ENCODE measurements around the gene MRPS6.

MRPS6 gene

DNA sequence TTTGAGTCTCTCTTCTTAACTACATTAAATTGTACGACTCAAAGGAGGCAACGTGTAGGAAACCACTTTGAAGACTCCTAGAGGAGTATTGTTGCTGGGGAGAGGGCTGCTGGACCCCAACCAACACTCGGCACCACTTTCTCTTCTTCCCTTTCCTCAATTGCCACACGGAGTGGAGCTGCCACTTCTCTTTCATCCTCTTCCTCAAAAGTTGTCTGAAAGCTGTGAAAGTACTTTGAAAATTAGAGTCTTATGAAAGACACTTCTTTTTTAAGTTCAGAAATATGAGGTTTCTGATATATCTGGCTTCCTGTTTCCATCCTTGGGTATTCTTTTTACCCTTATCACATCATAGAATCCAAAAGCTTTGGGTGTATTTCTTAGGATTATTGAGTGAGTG, 59.5 kb downstream of the MRPS6 start:
- DNase-seq (ENCODE audit: low read depth), result no peak

DNA sequence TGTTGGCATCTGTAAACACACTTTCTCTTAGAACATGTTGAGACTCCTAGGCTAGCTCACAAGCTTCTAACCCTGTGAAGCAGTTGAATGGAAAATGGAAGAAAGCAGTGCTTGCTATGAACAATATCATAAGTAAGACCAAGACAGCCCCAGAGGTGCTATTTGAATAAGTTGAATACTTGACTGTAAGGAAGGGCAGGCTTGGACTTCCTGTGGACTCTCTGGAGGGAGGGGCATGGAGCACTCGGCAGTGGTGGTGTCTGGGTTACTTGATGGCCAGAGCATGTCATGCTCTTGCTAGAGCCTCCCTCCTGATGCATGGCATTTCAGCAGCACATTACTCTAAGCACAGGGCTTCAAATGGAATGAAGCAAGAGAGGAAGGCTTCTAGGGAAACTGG, 60.0 kb downstream of the MRPS6 start:
- no peak for DNase-seq (ENCODE audit: low read depth)

DNA sequence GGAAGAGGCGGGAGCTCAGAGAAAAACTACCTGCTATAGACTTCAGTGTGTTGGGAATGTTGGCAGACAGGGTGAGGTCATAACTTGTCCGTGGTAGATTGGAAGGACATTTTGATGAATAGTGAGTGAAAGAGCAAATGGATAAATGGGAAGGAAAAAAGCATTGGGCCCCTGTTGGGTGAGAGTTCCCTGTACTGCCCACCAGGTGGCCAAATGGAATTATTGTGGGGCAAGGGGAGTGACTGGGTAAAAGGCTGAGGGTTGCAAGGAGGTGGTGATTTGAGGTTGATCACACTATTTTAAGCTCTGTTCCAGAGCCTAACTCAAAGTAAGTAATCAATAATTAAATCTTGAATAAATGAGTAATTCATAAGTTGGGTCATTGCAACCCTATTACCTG, 60.4 kb downstream of the MRPS6 start:
- DNase-seq (ENCODE audit: low read depth), result no peak

DNA sequence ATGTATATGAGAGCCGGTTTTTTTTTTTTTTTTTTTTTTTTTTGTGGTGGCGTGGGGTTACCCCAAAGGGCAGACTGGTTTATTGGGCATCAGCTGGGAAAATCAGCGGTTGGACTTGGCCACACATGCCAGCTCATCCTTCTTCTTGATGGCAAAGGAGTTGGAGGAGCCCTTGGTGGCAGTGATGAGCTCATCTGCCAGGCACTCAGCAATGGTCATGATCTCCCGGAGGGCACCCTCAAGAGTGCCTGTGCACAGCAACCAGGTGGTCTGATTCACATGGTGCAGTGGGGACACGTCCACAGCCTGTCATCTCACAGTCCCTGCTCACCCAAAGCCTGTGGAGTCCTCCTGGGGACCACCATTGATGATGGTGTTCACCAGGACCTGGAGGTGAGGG, 62.0 kb downstream of the MRPS6 start:
- no peak for DNase-seq (ENCODE audit: low read depth)

DNA sequence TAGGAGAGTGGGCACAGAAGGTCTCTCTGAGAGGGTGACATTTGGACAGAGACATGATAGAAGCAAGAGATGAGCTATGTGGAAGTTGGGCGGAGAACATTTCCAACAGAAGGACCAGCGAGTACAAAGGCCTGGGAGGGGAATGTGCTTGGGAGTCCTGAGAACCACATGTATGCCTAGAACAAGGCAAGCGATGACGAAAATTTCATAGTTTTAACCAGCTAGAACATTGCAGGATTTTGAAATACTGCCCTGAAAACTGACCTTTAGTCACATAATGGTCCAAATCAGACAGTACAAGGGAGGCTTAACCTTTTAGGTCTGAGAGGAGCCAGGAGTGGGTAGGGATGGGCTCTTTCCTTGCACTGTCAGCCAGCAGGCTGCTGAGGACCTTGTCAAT, 68.0 kb downstream of the MRPS6 start:
- DNase-seq (ENCODE audit: low read depth), result no peak

DNA sequence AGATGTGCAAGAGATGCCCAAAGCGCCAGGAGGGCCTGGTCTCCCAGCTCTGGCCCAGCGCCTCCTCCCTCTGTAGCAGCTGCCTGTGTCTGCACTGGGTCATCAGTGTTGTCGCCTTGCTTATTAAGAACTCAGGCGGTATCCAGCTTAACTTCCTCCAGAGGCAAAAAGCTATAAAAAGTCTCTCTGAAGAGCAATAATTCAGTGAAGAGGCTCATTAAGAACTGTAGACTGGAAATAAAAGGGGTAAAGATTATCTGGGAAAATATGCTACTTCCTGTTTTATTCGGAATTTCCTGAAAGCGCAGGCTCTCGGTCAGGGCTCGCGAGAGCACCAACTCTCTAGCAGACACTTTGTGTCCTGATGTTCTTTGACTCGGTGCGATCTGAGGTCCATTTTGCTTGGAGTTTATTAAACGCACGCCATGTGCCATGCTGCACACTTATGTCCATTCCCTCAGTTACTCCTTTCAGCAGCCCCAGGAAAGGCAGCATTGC, 70.4 kb downstream of the MRPS6 start:
- no peak for DNase-seq (ENCODE audit: low read depth)

DNA sequence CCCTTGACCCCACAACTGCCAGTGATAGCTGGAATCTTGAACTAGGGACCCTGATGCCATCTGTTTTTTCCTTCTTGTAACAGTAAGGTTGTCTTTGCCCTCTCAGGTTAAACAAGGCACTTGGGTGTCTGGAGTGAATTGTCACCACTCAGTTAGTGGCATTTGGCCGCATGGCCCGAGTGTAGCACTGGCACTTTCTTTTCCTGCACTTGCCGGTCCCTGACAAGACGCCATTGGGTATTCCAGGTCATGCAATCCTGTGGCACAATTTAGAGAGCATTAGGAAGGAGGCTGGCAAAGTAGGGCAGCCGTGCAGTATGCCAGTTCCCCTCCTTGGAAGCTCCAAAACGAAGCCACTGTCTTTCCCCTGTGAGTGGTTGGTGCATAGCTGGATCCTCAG, 70.8 kb downstream of the MRPS6 start:
- no peak for DNase-seq (ENCODE audit: low read depth)

DNA sequence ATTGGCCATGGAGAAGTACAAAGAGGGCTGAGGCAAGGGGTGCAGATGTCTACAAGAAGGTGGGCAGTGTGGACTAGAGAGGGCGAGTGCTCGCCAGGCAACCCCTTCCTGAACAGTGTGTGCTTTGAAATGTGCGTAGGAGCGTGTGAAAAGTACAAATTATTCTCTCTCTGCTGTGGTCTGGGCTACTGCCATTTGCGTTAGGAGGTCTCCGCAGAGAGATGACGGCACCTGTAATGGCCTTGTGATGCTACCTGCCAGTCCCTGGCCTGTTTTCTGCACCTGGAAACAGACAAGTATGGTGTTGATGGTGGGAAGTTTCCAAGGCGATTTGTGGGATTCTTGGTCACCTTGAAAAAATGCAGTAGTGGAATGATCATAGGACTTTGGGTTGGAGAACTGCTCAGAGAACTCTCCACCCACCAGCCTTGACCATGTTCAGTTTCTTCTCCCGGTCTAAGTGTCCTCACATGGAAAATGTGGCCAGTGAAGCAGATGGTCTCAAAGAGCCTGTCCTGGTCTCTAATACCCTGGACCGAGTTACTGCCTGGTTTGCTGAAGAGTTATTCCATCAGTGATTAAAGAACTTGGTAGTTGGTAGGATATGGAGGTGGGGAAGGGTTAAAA, 74.5 kb downstream of the MRPS6 start:
- no peak for DNase-seq (ENCODE audit: low read depth)

DNA sequence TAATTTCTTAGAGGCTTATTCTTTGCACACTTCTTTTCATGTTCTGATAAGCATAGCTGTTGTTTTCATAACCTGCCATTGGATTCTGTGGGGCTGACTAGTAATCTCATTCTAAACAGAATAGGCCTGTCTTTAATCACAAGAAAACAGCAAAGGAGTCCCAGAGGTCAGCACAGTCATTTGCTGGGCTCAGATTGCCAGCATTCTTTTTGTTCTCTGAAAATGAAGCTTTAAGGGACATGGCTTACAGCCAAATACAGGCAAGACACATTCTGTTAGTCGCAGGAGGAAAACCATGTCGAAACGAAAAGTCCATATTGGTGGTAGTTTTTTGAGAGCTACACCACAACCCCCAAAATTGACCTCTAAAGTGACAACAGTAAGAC, 75.0 kb downstream of the MRPS6 start:
- DNase-seq (ENCODE audit: low read depth), result no peak

DNA sequence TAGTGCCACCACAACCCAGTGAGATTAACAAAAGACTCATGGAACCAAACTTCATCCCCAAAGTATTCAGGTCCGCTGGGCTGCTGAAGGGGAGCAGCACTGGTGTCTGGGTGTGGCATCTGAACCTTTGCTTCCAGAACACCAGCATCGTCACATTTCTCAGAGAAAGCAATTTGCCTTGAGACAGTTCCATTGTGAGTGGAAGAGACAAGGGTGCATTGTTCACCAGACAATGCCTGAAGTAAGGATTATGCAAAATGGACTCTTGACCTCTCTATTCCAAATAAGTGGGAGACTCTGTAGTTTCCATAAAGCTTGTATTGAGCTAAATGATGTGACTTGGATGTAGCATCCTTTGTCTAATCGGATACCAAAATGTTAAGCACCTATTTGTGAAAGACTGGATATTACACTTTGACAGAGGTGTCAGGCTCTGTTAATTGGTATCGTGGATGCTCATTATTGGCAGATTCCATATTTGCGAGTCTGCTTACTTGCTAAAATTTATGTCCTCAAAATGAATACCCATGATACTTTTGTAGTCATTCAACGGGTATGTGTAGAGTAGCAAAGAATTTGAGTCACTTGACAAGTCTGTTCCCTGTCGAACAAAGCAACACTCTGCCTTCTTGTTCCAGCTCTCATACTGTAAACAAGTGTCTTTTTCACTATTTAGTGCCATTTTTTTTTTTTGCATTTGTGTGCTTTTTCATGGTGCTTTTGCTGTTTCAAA, 75.6 kb downstream of the MRPS6 start:
- DNase-seq (ENCODE audit: low read depth), result no peak

DNA sequence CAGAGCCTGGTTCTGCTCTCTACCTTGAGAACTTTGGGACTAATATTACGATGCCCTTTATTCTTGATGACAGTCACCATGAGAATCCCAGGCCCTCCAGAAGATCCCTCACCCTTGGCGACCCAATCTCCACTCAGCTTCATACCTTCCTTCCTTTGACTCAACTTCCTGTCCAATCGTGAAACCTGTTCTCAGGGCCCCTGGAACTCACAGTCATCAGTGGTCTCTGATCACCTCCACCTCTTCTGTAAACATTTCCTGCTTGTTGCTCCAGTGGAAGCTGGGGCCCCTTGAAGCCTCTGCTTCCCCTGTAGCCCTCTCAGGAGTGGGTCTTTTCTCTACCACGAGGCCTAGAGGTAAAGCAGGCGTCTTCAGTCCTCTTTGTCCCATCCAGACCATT, 79.1 kb downstream of the MRPS6 start:
- DNase-seq (ENCODE audit: low read depth), result no peak

DNA sequence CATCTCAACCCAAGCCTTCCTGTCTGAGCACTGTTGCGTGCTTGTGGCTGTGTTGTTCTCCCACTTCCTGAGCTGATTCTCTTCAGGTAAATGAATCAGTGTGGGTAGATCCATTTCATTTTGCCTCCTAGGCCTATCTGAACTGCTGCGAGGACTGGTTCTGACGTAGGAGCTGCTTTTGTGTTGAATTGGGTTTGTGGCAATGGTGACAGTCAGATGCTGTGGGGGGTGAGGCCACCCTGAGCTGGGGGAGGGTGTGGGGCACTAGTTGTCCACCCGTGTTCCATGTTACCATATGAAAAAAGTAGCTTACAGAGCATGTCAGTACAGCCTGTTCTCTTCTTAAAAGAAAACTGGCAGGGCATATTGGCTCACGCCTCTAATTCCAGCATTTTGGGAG, 81.5 kb downstream of the MRPS6 start:
- no peak for DNase-seq (ENCODE audit: low read depth)

DNA sequence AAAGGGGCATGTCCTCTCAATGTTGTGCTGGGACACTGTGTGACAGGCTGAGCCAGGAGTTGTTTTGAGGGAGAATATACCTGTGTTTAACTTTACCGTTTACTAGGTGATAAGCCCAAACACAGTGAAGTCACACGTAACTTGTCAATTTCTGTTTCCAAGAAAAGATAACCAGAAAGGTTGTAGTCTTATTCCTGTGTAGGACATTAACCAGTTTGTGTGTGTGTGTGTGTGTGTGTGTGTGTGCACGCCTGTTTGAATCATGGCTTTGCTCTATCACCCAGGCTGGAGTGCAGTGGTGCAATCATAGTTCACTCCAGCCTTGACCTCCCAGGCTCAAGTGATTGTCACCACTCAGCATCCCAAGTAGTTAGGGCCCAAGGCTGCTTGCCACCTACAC, 83.6 kb downstream of the MRPS6 start:
- no peak for DNase-seq (ENCODE audit: low read depth)

DNA sequence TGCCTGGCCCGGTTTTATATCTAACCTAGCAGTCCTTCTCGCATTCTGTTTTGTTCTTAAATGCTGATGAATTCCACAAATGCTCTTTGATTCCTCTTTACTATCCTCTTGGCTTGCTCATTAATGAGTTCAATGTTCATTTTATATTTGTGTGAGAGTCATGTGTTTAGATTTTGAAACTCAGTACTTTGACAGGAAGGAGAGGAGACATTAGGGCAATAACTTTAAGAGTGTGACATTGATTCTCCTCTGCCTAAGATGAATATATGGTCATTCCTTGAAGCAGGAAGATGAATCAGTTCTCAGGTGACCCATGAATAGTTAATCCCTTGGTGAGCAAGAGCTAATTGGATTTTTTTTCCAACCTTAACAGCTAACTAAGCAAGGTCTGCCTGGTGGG, 84.1 kb downstream of the MRPS6 start:
- DNase-seq (ENCODE audit: low read depth), result no peak

DNA sequence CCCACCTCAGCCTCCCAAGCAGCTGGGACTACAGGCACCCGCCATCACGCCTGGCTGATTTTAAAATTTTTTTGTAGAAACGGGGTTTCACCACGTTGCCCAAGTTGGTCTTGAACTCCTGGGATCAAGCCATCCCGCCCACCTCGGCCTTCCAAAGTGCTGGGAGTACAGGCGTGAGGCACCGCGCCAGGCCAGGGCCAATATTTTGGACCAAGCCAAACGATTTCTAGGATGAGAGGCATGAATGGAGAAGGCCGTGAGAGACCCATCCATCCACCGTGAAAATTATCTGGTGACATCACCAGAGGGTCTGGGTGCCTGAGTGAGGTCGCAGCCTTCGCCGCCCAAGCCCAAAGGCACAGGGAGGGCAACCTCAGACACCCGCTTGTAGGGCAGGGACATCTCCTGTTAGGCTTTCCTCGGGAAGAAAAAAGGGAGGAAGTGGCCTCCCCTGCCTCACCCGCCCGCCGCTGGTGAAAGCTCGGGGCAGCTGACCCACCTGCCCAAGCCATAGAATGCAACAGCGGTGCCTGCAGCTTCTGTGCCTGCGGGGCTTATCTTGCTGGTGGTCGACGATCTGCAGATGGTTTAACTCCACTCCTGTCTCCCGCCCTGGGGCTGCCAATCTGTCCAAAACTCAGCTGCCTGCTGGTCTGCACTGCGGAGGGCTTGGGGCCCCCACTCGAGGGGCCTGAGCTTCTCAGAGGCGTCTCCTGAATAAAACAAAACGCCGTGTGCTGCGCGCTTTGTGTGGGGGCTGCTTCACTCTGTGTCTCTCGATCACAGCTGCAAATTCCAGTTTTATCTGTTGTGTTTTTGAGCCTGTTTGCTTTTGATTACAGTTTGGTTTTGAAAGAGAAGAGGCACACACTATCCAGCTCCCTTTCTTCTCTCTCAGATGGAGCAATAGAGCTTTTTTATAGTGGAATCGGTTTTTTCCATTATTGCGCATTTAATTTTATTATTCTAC, 85.8 kb downstream of the MRPS6 start:
- DNase-seq (ENCODE audit: low read depth), result no peak

DNA sequence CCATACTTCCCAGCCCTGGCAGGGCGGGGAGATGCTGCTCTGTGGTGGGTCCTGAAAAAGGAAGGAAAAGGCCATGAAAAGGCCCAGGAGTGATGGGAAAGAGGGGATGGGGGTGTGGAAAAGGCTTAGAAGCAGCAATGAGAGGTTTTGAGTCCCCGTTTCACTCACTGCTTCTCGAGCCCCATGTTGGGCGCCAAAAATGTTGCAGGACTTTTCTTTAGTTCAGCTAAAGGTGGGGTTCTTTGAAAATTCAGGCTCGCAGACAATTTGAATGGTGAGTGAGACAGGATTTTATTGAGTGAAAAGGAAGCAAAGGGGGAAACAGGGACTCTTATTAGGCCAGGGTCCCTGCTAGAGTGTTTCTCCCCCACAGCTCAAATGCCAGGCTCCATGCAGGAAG, 93.1 kb downstream of the MRPS6 start:
- no peak for DNase-seq (ENCODE audit: low read depth)

DNA sequence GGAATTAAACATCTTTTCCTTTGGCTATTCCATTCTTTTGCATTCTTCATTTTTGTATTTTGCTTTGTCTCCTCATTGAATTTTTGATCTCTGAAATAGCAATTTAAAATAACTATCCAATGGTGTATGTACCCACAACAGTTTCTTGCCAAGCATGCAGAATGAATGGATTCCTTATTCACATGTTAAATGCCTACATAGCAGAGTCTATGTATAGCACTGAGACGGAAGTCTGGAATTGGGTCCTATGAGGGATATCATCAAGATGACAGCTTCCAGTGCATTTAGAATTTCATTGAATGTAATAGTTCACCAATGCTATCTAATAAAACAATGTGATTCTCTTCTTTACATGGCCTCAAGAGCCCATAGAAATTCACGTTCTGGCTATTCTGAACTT, 97.5 kb downstream of the MRPS6 start:
- DNase-seq (ENCODE audit: low read depth), result no peak

DNA sequence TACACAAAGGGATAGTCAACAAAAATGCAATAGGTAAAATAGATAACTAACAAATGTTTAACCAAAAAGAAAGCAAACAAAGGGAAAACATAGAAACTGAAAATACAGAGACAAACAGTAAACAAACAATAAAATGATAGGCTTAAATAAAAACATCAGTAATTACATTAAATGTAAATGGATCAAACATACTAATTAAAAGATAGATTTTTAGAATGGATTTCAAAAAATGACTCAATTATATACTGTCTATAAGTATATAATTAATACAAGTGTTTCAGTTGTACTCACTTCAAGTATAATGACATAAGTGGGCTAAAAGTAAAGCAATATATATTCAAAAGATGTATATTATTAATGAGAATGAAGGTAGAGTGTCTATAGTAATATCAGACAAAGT, 101.1 kb downstream of the MRPS6 start:
- no peak for DNase-seq (ENCODE audit: low read depth)

DNA sequence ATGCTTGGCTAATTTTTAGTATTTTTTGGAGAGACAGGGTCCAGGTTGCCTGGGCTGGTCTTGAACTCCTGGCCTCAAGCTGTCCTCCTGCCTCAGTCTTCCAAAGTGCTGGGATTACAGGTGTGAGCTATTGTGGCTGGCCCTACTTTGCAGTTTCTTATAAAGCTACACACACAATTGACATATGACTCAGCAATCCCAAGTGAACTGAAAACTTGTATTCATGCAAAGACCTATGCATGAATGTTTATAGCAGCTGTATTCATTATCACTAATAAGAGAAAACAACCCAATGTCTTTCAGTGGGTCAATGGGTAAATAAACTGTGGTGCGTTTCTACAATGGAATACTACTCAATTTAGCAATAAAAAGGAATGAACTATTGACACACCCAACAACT, 103.1 kb downstream of the MRPS6 start:
- DNase-seq (ENCODE audit: low read depth), result no peak

DNA sequence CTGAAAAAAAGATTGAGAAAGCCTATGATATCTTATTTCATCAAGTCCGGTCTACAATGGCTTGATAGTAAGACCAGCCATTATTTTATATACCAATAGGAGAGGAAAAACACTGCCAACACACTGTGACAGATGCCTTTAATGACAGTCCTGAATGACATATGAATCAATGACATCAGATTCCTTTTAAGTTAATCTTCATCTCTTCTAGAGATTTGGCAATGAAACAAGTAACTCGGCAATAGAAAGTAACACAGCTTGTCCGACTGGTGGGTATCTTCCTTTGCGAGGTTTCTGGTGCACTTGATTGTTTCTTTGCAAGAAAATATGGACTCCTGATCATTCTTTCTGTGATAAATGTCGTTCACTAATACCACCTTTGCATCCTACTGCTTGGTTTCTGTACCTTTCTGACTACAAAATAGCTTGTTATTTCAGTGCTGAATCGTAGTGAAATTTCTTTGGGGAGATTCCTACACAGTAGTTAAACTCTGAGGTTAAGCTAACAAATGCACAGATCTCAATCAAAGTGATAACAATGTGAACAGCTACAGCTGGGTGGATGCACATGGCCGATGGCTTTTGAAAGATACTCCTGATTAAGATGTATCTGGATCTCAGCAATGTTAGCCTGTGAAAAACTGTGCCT, 104.7 kb downstream of the MRPS6 start:
- no peak for DNase-seq (ENCODE audit: low read depth)

DNA sequence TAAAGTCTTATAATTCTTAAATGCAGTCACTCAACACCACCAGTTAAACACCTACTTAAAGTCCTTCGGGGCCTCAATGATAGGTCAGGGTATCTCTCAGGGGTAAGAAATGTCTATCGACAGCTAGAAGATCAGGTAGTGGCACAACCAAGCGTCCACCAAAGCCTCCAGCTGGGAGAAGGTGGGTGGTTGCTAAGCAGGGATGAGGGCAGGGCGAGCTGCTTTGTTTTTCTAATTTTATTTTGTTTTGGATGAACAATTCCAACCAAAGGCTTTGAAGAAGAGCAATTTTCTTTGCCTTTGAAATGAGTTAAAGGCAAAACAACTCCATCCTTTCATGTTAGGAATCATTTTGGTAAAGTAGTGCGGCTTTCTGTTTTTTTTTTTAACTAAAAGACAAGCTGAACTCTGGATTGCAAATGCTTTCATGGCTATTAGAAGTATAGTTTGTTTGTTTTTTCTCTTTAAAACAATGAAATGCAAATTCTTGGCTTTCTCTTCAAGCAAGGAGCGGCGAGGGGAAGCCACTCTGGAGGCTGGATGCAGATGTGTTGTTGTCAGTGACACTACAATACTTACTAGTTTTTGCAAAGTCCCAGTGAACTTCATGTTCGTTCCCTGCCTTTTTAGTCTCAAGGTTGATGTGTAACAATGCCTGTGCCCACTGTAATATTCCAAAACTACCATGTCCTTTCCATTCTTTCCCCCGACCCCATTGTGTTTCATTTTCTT, 106.0 kb downstream of the MRPS6 start:
- no peak for DNase-seq (ENCODE audit: low read depth)

DNA sequence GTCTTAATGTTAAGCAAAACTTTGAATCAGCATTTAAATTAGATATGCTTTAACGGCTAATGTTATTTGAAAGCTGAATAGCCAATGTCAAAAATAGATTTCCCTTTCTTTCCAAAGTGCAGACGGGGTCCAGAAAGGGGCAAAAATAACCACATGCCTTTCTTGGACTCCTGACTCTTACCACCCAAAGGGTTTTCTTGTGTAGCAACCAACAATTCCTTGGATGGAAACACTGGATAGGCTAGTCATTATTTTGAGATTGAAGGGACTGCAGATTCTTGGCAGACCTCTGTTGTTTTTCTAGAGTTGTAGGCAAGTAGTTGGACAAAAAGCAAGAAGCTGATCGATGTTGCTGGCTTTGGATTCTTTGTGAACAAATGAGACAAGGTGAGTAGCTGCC, 107.0 kb downstream of the MRPS6 start:
- no peak for DNase-seq (ENCODE audit: low read depth)

All from GM04504 (cell line).